ENCODE measurements around the gene LRP11.
"Not testable (repeated sequence)": the region's sequence is repeated elsewhere in the genome, so short reads cannot be mapped to it uniquely, and the experiment has no call there.

Gene LRP11

DNA sequence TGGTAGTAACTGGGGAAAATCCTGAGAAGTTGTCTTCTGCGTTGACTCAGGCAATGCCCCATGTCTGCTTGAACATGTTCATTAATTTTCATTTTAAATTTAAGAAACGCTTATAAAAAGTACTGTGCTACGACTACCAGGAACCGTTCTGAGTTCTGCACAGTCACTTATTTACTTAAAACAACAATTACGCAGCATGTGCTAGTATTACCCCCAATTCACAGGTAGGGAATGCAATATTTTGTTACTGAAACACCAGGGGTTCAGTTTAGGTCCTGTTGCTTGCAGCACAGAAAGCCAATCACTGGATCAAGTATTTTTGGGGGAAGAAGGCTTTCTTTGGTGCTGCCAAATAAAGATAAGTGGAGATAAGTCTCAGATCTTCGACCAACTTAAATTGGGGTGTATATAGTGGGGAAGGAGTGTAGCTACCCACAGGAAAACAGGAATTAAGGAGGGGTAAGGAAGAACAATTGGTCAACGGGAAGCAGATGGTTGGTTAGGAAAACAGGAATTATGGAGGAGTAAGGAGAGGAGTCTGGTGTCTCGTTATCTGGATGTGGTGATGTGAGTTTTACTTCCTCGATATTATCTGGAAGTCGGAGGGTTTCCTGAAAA, 5.2 kb upstream of the LRP11 start:
- DNase-seq (ENCODE audit: low read depth), result no peak

DNA sequence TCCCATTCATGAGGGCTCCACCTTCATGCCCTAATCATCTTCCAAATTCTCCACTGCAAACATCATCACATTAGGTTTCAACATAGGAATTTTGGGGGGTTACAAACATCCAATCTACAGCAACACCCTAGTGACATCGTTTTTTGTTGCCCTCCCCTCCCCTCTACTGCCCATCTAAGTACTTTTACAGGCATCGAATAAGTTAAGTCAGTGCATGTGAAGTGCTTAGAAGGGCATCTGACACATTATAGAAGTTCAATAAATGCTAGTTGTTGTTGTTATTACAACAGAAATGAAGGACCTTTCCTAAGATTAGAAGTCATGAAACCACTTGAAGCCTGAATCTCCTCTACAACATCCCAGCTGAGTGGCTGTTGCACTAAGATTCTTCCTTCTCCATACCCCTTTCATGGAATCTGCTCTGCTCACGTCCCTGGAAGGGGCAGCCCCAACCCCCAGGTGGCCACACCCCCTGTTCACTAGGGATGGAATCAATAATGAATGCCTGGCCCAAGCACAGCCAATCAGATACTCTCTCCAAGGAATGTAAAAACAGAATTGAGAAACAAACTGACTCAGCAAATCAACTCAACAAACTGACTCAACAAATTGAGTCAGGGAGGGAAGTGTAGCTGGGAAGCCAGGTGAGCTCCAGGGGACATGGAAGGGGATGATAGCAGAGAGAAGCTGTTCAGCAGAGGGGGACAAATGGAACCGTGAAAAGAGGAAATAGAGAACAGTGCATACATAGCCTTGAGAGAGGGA, 3.9 kb upstream of the LRP11 start:
- no peak for DNase-seq (ENCODE audit: low read depth)

DNA sequence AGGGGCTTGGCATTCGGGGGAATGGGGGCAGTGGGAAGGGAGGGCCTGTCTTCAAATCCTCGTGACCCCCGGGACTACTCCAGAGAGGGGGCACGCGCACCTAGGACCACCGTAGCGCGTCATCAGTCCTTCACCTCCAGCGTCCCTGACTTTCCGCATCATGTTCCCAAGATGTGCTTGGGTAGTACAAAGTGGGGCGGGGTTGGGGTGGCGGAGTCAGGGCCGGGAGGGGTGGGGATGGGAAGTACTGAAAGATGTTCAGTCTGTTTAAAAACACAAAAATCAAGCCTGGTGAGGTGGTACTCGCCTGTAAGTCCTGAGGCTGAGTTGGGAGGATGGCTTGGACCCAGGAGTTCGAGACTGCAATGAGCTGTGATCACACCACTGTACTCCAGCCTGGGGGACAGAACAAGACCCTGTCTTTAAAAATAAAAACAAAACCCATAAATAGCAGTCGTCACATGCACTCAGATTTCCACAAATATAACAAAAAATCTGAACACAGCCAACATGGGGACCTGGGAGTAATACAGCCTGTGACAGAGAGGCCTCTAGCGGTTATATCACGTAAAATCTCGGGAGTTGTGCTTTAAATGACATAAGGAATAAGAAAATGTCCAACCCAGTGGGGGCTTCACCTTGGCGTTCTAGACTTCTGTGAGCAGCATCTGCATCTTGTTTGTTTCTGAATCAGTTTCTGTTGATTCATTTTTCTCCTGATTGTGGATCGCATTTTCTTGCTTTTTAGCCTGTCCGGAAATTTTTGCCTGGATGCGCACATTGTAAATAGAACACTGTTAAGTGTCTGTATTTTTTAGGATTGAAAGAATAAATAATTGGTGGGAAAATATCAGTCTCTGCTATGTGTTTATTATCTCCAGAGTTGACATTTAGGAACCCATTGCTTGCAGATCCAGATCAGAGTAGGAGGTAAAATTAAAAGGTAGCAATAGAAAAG, 698 bp upstream of the LRP11 start:
- no peak for DNase-seq (ENCODE audit: low read depth)

DNA sequence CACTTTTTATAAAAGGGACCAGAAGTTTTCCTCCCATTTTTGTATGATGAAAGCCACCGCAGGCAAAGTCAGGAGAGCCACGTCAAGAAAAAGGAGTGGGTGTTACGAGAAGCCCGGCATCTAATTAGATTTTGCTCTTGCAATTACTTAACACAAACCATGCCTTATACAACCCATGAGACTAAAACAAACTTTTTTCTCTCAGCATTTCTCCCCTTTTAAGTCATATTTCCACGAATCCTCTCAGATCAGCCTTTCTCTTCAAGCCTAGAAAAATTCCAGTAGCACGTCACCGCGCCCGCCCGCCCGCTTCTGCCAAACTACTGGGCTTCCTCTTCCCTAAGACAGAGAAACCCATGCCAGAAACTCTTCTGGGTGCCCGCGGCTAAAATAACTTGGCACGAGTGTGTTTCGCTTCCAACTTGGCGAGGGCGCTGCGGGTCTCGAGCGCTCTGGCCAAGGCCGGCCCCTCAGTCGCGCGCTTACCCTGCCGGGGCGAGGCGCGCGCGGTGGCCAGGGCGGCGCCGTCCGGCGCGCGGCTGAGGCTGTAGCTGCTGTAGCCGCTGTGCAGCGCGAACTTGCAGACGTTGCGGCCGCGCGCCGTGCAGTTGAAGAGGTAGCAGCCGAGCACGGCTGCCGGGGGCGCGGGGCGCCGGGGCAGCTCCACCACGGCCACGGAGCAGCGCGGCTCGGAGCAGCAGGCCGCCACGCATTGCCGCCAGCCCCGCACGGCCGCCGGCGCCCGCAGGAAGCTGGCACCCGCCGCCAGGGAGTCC, 1.0 kb downstream of the LRP11 start:
- DNase-seq (ENCODE audit: low read depth), result no peak

DNA sequence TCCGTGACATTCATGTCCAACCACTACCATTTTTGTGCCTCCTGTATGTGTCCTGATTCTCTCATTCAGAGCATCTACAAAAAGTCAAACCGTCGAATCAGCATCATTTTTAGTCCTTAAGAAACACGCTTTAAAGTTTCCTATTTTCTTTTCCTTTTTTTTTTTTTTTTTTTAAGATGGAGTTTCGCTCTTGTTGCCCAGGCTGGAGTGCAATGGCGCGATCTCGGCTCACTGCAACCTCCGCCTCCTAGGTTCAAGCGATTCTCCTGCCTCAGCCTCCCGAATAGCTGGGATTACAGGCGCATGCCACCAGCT, 1.8 kb downstream of the LRP11 start:
- DNase-seq (ENCODE audit: low read depth), result not testable (repeated sequence)

DNA sequence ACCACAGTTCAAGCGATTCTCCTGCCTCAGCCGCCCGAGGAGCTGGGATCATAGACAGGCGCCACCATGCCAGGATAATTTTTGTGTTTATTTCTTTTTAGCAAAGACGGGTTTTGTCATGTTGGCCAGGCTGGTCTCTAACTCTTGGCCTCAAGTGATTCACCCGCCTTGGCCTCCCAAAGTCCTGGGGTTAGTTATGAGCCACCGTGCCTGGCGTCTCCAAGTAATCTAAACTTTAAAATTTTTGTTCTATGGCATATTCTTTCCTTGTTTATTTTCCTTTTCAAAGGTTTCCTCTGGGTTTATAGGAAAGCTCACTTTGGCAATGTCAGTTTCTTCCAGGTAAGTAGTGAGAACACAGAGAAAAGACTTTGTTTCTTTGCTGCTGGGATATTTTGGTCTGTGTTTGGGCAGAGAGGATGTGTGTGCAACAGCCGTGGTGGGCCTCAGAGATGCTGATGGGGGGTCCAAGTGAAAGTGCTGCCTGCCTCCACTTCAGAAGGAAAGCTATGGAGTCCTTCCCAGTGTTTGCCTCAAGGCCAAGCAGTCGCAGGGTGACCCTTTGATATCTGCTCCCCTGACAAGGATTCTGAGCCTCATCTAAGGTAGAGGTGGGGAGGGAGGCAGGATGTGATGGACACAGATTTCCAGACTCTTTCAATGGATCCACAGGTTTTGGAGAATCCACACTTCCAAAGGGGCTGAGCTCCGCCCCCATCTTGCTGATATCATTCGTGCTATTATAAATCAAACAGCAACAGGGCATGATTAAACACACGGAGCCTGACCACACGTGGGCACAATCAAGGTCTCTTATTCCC, 2.3 kb downstream of the LRP11 start:
- DNase-seq (ENCODE audit: low read depth), result no peak

DNA sequence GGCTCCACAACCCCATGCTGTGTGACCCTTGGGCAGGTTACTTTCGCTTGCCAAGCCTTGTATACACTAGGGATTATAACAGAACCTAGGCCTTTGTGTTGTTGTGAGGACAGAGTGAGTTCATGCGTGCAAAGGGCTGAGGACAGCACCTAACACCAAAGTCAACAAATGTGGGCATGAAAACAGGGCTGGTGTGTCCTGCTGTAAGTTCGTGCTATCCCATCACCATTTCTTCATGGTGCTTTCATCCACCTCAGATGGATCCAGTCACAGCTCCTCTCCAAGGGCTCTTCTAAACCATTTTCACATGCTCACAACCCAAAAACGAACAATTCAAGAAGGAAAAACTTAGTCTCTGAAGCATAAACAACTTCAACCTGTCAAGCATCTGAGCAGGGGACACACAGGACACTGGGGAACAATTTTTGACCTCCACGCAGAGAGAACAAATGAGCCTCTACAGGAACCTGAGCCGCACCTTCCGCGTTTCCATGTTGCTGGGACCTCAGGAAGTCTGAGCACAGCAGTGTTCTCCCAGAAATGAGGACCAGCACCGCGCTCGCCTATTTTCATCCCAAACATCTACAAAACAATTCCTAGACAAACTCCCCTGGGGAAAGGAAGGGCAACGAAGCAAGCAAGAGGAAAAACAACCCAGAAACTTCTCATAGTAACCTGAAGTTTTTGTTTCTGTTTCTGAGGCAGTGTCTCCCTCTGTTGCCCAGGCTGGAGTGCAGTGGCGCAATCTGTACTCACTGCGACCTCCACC, 3.1 kb downstream of the LRP11 start:
- no peak for DNase-seq (ENCODE audit: low read depth)

DNA sequence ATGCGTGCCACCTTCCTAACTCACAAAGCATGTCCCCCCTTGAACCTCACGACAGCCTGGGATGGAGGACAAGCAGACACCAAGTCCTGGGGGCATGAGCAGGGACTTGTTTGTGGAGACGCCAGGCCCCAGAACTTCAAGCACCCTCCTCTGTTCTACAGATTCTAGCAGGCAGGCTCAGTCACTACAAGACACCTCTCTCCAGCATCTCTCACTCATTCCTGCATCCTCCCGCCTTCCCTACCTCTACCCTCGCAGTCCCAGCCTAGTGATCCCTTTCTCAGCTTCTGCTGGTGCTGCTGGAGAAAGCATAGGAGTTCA, 3.7 kb downstream of the LRP11 start:
- no peak for DNase-seq (ENCODE audit: low read depth)

DNA sequence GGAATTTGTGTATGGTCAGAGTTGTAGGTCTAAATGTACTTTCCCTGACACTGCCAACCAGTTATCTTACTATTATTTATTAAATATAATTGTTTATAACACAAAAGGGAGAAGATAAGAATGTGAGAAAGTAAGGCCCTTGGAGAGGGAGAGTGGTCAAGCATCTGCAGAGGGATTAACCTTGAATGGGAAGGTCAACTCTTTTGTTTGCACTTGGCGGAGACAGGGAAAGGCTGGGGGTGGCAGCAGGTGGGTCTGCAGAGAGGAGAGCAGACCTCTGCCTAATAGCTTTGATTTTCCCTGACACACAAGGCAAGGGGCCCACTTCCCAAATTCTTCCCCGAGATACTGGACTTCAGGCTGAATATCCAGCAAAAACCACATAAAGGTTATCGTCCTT, 4.2 kb downstream of the LRP11 start:
- DNase-seq (ENCODE audit: low read depth), result no peak

DNA sequence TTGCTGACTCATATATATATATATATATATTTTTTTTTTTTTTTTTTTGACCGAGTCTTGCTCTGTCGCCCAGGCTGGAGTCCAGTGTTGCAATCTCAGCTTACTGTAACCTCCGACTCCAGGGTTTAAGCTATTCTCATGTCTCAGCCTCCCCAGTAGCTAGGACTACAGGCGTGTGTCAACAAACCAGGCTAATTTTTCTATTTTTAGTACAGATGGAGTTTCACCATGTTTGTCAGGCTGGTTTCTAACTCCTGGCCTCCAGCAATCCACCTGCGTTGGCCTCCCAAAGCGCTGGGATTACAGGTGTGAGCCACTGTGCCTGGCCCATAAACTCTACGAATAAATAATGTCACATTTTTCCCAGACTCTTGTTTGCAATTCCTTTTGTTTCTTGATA, 4.8 kb downstream of the LRP11 start:
- DNase-seq (ENCODE audit: low read depth), result no peak

DNA sequence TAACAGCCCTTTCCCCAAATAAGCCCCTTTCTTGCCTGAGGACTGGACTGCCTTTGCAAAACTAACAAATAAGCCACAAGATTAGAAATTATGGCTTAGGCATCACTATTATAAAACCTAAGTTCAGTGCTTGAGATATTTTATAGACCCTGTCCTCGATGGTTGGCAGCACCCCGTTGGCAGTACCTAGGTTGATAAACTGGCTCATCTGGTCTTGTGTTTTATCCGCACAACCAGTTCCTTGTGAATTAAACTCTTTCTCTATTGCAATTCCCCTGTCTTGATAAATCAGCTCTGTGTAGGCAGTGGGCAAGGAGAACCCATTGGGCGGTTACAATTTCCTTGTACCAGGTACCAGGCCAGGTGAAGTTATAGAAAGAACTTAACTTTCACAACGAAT, 6.6 kb downstream of the LRP11 start:
- DNase-seq (ENCODE audit: low read depth), result no peak

DNA sequence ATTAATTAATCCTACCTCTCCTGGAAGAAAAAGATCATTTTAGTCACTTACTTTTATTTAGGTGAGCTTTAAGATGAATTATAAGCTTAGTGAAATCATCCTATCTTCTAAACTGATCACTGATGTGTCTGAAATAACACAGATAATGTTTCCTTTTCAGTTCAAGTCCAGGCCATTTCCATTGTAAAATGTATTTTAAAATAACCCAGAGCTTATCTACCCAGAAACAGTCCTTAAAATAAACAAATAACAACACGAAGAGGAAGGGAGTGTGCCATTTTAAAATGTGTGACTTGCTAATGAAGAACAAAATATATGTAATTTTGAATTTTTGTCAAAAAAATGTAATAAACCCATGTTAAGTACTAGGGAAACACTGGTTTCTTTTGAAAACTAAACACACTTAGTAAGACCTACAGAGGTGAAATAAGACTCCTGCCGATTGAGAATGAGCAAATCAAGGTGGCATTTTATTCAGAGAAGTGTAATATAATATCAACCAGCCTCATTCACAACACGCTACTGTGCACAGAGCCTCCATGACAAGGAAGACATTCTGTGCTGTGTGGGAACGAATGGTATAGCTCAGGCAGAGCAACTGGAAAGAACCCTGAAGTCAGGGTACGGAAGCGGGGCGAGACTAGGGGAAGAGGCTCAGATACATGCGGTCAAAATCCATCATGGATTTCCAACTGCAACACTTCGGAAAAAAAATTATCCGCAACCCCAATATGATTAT, 7.7 kb downstream of the LRP11 start:
- no peak for DNase-seq (ENCODE audit: low read depth)

DNA sequence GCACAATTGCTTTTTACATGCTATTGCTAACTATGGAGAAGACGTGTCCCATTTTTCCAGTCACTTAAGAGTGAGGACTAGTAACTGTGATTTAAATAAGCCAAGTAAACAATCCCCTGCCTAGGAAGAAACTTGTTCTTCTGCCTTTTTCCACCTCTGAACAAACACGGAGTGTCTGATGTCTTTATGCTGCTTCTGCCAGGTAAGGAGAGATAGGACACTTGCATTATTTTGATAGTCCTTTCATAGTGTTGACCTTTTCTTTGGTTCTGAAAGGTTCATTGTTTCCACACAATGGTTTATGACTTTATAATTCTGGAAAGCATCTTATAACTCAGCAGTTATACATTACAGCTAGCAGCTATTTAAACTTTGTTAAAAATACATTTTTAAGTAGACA, 8.4 kb downstream of the LRP11 start:
- DNase-seq (ENCODE audit: low read depth), result no peak

DNA sequence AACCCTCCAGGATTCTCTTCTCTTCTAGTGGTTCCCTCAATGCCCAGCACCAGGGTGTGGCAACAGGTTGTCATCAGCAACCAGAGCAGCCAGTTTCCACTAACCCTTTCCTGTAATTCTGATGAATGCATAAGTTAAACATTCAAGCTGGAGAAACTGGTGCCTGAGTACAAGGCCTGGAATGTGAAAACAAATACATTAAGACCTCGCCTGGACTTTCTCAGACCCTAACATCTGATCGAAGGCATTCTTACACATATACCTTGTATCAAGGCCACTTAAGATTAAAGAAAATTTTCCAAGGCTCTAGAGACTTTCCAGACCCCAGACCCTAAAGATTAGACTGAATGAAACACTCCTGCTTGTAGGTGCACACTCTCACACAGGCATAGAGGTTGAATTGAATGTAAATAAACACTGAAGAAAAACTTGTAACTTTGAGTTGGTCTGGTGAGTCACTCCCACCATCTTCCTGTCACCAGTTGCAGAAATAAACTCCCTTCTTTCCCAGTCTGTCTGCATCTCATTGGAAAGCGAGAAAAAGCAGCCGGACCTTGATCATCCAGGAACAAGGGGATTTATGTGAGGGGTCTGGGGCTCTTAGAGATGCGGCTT, 9.0 kb downstream of the LRP11 start:
- no peak for DNase-seq (ENCODE audit: low read depth)

DNA sequence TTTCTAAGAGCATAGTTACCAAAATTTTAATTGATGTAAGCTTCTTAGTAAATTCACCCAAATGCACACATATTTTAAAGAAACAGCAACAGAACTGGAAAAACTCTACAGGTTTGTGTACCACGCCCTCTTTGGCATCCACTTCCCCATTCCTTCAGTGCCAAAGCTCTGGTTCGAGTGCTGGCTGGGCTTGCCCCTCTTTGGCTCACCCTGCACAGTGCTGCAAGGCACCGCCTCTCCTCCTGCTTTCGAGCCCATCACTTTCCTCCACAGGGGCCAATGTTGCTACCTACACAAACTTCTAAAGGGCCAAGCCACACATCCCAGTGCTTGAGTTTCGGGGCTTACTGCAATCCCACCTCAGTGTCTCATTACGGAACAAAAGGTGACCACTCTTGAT, 9.6 kb downstream of the LRP11 start:
- DNase-seq (ENCODE audit: low read depth), result no peak

DNA sequence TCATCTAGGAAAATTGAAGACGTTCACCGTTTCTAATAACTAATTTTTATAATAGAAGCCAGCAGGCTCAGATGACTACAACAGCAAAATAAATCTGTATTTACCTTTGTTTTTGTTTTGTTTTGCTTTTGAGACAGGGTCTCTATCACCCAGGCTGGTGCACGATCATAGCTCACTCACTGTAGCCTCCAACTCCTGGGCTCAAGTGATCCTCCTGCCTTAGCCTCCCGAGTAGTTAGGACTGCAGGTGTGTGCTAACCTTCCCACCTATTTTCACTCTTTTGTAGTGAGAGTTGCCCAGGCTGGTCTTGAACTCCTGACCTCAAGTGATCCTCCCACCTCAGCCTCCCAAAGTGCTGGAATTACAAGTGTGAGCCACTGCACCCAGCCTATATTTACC, 10.1 kb downstream of the LRP11 start:
- not testable (repeated sequence) for DNase-seq (ENCODE audit: low read depth)

DNA sequence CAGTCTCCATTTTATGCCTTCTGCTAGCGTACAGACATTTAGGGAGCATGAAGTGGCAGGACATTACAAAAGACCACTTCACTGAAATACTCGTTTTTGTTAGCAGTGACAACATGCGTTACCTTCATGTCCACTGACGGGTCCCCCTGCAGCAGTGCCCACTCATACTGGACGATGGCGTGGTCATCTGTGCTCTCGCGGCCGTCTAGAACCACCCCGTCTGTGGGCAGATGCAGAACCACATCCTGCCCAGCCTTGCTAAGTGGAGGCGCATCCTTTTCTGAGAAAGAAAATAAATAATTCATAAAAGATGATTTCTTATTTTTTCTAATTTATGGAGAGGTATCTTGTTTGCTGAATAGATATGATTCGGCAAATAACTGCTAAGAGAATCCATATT, 11.3 kb downstream of the LRP11 start:
- no peak for DNase-seq (ENCODE audit: low read depth)

DNA sequence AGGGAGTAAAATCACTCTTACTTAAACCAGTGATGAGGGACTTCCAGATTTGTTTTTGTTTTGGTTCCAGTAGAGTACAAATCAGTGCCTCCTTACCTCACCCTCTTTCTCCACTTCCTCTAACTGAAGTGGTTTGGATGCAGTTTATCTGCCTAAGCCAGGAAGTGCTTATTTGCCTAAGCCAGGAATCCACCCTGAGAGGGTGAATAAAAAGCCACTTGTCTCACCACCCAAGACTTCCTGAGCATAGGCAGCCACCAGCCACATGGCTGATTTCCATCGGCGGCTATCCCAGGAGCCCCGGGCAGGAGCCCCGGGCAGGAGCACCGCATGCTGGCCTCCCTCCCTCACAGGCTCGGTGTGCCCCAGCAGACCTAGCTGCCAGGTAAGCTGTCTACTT, 12.0 kb downstream of the LRP11 start:
- DNase-seq (ENCODE audit: low read depth), result no peak

DNA sequence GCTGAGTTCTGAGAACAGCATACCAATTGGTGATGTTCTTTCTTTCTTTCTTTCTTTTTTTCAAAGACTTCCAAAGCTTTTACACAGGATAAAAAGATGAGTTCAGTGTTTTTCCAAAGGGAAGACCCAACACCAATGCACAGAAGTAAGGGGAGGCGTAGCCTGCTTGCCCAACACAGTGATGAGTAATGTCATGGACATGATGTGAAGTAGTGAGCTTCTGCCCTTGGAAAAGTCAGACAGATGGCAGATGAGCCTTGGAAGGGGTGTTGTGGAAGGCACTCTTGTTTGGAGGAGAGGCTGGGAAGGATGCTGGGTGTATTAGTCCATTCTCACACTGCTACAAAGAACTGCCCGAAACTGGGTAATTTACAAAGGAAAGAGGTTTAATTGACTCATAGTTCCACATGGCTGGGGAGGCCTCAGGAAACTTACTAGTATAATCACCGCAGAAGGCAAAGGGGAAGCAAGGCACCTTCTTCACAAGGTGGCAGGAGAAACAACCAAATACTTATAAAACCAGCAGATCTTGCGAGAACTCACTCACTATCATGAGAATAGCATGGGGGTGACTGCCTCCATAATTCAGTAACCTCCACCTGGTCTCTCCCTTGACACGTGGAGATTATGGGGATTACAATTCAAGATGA, 12.6 kb downstream of the LRP11 start:
- no peak for DNase-seq (ENCODE audit: low read depth)
